Body of pancreas (tissue), 4 donors: ENCODE measurements around the gene SPARCL1.

Experiments used
- CTCF ChIP-seq, 7 experiments: fragments of 450-650 bp in 4 of 7; fragments of 200-600 bp in 3 of 7; sonication (generic) in 3 of 7; IDR thresholded peaks; one replicate each; pipeline ENCODE4 v1.5.1; 2016 to 2019; ENCODE audit warnings: antibody characterized with exemption in 7 of 7
- POLR2A ChIP-seq, 3 donors: fragments of 450-650 bp; IDR thresholded peaks; one replicate each; pipeline ENCODE4 v1.6.1; 2016; ENCODE audit warnings: antibody characterized with exemption in 3 of 3, mild to moderate bottlenecking in 2 of 3

- TF ChIP-seq CTCF (IDR thresholded peaks at IDR 0.05), result no peak
- TF ChIP-seq POLR2A (IDR thresholded peaks at IDR 0.05), result no peak
Measured at GRCh38 chr4:87499403-87500091, 29.6 kb downstream of the SPARCL1 start.
